SK-N-SH treated with all-trans-retinoic acid at 6 μM for 48 hours (cell line): ENCODE data around the gene SELENOF.

ENCODE experiments used
- ATAC-seq: fragments of 200-7000 bp; cut with Tn5 transposase; 3 replicates; pipeline ENCODE4 v1.9.1; 2020; ENCODE audit warnings: mild to moderate bottlenecking, moderate library complexity
- ARNTL ChIP-seq: fragments of 450-650 bp; formaldehyde crosslinking; IDR thresholded peaks from 2 replicates; pipeline ENCODE4 v1.5.0; 2020; ENCODE audit warnings: low read depth, mild to moderate bottlenecking, moderate library complexity, borderline replicate concordance
- CSDC2 ChIP-seq: fragments of 250-450 bp; sonication (Bioruptor Pico); IDR thresholded peaks from 2 replicates; pipeline ENCODE4 v1.5.0; 2020; ENCODE audit warnings: mild to moderate bottlenecking, moderate library complexity
- ESRRG ChIP-seq: fragments of 250-450 bp; sonication (Bioruptor Pico); IDR thresholded peaks from 2 replicates; pipeline ENCODE4 v1.6.1; 2021; ENCODE audit warnings: mild to moderate bottlenecking
- GLIS3 ChIP-seq: fragments of 250-450 bp; sonication (Bioruptor Pico); IDR thresholded peaks from 2 replicates; pipeline ENCODE4 v1.5.0; 2020; ENCODE audit warnings: mild to moderate bottlenecking, moderate library complexity
- ISL1 ChIP-seq: fragments of 250-450 bp; sonication (Bioruptor Pico); IDR thresholded peaks from 2 replicates; pipeline ENCODE4 v2.1.2; 2022; ENCODE audit warnings: mild to moderate bottlenecking, moderate library complexity
- OSR1 ChIP-seq: fragments of 250-450 bp; sonication (Bioruptor Pico); IDR thresholded peaks from 2 replicates; pipeline ENCODE4 v1.8.0; 2022; ENCODE audit warnings: moderate library complexity, mild to moderate bottlenecking, inconsistent platforms
- PPARA ChIP-seq: fragments of 250-450 bp; sonication (Bioruptor Pico); IDR thresholded peaks from 2 replicates; pipeline ENCODE4 v1.5.0; 2020; ENCODE audit warnings: mild to moderate bottlenecking, borderline replicate concordance
- RARB ChIP-seq: fragments of 250-450 bp; sonication (Bioruptor Pico); IDR thresholded peaks from 2 replicates; pipeline ENCODE4 v1.8.0; 2021; ENCODE audit warnings: mild to moderate bottlenecking, moderate library complexity
- TCF4 ChIP-seq: fragments of 250-450 bp; sonication (Bioruptor Pico); IDR thresholded peaks from 2 replicates; pipeline ENCODE4 v1.8.0; 2021; ENCODE audit warnings: mild to moderate bottlenecking, moderate library complexity, borderline replicate concordance
- ZC3H10 ChIP-seq: fragments of 250-450 bp; sonication (Bioruptor Pico); IDR thresholded peaks from 2 replicates; pipeline ENCODE4 v1.5.1; 2021; ENCODE audit warnings: mild to moderate bottlenecking, moderate library complexity
- ZFP3 ChIP-seq: fragments of 250-450 bp; sonication (Bioruptor Pico); IDR thresholded peaks from 2 replicates; pipeline ENCODE4 v1.5.0; 2020; ENCODE audit warnings: mild to moderate bottlenecking, moderate library complexity
- ZFP30 ChIP-seq: fragments of 450-650 bp; formaldehyde crosslinking; IDR thresholded peaks from 2 replicates; pipeline ENCODE4 v1.5.0; 2022; ENCODE audit warnings: mild to moderate bottlenecking, moderate library complexity
- ZNF565 ChIP-seq: fragments of 450-650 bp; formaldehyde crosslinking; conservative IDR thresholded peaks from 2 replicates; pipeline ENCODE4 v1.5.0; 2020; ENCODE audit warnings: low read depth, mild to moderate bottlenecking, moderate library complexity
- ZNF70 ChIP-seq: fragments of 450-650 bp; formaldehyde crosslinking; IDR thresholded peaks from 2 replicates; pipeline ENCODE4 v1.5.0; 2020; ENCODE audit warnings: mild to moderate bottlenecking, moderate library complexity
- ZNF8 ChIP-seq: fragments of 450-650 bp; formaldehyde crosslinking; IDR thresholded peaks from 2 replicates; pipeline ENCODE4 v1.5.0; 2020; ENCODE audit warnings: mild to moderate bottlenecking, moderate library complexity
- TF ChIP-seq, protein P1 (sequence below): fragments of 250-450 bp; sonication (Bioruptor Pico); IDR thresholded peaks from 2 replicates; pipeline ENCODE4 v1.8.0; 2021; ENCODE audit warnings: low read depth, mild to moderate bottlenecking, moderate library complexity, borderline replicate concordance
- TF ChIP-seq, protein P2 (sequence below): fragments of 250-450 bp; sonication (Bioruptor Pico); IDR thresholded peaks from 2 replicates; pipeline ENCODE4 v1.5.0; 2020; ENCODE audit warnings: mild to moderate bottlenecking, moderate library complexity
- TF ChIP-seq, protein P3 (sequence below): fragments of 250-450 bp; sonication (Bioruptor Pico); IDR thresholded peaks from 2 replicates; pipeline ENCODE4 v1.5.1; 2020; ENCODE audit warnings: low read depth, mild to moderate bottlenecking, moderate library complexity
- TF ChIP-seq, protein P4 (sequence below): fragments of 250-450 bp; sonication (Bioruptor Pico); IDR thresholded peaks from 2 replicates; pipeline ENCODE4 v1.5.1; 2021; ENCODE audit warnings: mild to moderate bottlenecking, moderate library complexity
- TF ChIP-seq, protein P5 (sequence below): fragments of 250-450 bp; sonication (Bioruptor Pico); IDR thresholded peaks from 2 replicates; pipeline ENCODE4 v1.8.0; 2020; ENCODE audit warnings: mild to moderate bottlenecking, moderate library complexity, borderline replicate concordance

Gene SELENOF

DNA sequence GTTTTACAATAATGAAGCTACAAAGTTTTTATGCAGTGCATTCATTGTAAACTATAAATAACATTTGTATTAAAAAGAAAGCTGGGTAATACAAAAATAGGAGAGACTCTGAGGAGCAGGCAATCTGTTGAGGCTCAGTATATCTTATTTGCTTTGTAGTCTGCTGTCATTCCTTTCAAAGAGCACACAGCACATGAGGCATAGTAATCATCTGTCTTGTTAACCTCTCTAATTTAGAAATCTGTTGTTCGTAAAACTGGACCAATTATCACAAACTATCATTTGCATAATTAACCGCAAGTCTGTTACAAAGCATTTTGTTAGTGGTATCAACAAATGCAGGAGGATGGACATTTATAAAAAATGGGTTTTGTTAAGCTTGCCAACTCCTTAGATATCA lies 51.0 kb downstream of the SELENOF start:
- no peak for ATAC-seq
- TF ChIP-seq, protein P1, sequence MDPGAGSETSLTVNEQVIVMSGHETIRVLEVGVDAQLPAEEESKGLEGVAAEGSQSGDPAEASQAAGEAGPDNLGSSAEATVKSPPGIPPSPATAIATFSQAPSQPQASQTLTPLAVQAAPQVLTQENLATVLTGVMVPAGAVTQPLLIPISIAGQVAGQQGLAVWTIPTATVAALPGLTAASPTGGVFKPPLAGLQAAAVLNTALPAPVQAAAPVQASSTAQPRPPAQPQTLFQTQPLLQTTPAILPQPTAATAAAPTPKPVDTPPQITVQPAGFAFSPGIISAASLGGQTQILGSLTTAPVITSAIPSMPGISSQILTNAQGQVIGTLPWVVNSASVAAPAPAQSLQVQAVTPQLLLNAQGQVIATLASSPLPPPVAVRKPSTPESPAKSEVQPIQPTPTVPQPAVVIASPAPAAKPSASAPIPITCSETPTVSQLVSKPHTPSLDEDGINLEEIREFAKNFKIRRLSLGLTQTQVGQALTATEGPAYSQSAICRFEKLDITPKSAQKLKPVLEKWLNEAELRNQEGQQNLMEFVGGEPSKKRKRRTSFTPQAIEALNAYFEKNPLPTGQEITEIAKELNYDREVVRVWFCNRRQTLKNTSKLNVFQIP (CRISPR knock-in tag): no peak
- TF ChIP-seq, protein P2, sequence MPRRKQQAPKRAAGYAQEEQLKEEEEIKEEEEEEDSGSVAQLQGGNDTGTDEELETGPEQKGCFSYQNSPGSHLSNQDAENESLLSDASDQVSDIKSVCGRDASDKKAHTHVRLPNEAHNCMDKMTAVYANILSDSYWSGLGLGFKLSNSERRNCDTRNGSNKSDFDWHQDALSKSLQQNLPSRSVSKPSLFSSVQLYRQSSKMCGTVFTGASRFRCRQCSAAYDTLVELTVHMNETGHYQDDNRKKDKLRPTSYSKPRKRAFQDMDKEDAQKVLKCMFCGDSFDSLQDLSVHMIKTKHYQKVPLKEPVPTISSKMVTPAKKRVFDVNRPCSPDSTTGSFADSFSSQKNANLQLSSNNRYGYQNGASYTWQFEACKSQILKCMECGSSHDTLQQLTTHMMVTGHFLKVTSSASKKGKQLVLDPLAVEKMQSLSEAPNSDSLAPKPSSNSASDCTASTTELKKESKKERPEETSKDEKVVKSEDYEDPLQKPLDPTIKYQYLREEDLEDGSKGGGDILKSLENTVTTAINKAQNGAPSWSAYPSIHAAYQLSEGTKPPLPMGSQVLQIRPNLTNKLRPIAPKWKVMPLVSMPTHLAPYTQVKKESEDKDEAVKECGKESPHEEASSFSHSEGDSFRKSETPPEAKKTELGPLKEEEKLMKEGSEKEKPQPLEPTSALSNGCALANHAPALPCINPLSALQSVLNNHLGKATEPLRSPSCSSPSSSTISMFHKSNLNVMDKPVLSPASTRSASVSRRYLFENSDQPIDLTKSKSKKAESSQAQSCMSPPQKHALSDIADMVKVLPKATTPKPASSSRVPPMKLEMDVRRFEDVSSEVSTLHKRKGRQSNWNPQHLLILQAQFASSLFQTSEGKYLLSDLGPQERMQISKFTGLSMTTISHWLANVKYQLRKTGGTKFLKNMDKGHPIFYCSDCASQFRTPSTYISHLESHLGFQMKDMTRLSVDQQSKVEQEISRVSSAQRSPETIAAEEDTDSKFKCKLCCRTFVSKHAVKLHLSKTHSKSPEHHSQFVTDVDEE (CRISPR knock-in tag): no peak
- no peak for TF ChIP-seq ISL1 (CRISPR knock-in tag)
- TF ChIP-seq ESRRG: no peak
- TF ChIP-seq ZNF565 (CRISPR knock-in tag): no peak
- TF ChIP-seq ZNF70 (CRISPR knock-in tag): no peak
- no peak for TF ChIP-seq OSR1 (CRISPR knock-in tag)
- TF ChIP-seq, protein P3, sequence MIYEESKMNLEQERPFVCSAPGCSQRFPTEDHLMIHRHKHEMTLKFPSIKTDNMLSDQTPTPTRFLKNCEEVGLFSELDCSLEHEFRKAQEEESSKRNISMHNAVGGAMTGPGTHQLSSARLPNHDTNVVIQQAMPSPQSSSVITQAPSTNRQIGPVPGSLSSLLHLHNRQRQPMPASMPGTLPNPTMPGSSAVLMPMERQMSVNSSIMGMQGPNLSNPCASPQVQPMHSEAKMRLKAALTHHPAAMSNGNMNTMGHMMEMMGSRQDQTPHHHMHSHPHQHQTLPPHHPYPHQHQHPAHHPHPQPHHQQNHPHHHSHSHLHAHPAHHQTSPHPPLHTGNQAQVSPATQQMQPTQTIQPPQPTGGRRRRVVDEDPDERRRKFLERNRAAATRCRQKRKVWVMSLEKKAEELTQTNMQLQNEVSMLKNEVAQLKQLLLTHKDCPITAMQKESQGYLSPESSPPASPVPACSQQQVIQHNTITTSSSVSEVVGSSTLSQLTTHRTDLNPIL: no peak
- no peak for TF ChIP-seq ZFP30
- TF ChIP-seq, protein P4, sequence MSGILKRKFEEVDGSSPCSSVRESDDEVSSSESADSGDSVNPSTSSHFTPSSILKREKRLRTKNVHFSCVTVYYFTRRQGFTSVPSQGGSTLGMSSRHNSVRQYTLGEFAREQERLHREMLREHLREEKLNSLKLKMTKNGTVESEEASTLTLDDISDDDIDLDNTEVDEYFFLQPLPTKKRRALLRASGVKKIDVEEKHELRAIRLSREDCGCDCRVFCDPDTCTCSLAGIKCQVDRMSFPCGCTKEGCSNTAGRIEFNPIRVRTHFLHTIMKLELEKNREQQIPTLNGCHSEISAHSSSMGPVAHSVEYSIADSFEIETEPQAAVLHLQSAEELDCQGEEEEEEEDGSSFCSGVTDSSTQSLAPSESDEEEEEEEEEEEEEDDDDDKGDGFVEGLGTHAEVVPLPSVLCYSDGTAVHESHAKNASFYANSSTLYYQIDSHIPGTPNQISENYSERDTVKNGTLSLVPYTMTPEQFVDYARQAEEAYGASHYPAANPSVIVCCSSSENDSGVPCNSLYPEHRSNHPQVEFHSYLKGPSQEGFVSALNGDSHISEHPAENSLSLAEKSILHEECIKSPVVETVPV (CRISPR knock-in tag): no peak

DNA sequence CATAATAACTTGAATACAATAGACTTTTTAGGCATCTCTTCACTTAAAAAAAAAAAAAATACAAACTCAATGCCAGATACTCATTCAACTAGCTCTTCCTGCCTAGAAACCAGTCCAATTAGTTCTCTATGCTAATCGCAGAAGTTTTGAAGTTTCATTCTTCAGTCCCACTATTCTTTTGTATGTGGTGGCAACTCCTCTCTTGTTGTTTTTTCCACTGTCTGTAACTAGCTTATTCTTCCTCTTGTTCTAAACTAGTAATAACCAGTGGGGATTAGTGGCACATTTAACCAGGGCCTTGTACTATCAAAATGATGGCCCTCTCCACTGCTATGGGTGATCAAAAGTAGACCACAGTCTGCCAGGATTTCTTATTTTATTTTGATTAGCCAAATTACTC lies 52.5 kb downstream of the SELENOF start:
- TF ChIP-seq ZNF565 (CRISPR knock-in tag) (no peak), ZNF8 (CRISPR knock-in tag) (no peak), ZFP3 (CRISPR knock-in tag) (no peak)
- TF ChIP-seq, protein P1 (CRISPR knock-in tag): no peak

DNA sequence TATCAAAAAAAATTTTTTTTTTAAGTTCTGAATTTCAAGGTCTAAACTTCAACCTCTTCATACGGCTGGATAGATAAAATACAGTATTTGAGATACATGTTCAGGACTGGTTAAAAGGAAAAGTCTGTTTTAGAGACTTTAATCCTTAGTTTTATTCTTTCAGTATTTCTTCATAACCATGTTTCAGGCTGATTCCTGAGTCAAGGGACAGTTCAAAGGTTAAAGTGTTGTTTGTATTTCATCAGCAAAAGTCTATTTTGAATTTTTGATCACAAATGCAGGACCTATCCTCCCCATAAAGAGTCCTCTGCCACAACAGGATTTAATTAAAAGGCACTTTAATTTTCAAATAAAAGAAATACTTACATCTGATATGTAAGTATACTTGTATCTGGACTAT lies 53.5 kb downstream of the SELENOF start:
- no peak for ATAC-seq
- no peak for TF ChIP-seq TCF4 (CRISPR knock-in tag)
- no peak for TF ChIP-seq ZC3H10 (CRISPR knock-in tag)
- no peak for TF ChIP-seq CSDC2 (CRISPR knock-in tag)
- TF ChIP-seq, protein P4 (CRISPR knock-in tag): no peak
- TF ChIP-seq, protein P1 (CRISPR knock-in tag): no peak
- no peak for TF ChIP-seq GLIS3 (CRISPR knock-in tag)
- TF ChIP-seq PPARA (CRISPR knock-in tag): no peak
- TF ChIP-seq ZFP3 (CRISPR knock-in tag): no peak
- no peak for TF ChIP-seq OSR1 (CRISPR knock-in tag)
- no peak for TF ChIP-seq ZNF565 (CRISPR knock-in tag)
- TF ChIP-seq, protein P2 (CRISPR knock-in tag): no peak
- TF ChIP-seq, protein P5, sequence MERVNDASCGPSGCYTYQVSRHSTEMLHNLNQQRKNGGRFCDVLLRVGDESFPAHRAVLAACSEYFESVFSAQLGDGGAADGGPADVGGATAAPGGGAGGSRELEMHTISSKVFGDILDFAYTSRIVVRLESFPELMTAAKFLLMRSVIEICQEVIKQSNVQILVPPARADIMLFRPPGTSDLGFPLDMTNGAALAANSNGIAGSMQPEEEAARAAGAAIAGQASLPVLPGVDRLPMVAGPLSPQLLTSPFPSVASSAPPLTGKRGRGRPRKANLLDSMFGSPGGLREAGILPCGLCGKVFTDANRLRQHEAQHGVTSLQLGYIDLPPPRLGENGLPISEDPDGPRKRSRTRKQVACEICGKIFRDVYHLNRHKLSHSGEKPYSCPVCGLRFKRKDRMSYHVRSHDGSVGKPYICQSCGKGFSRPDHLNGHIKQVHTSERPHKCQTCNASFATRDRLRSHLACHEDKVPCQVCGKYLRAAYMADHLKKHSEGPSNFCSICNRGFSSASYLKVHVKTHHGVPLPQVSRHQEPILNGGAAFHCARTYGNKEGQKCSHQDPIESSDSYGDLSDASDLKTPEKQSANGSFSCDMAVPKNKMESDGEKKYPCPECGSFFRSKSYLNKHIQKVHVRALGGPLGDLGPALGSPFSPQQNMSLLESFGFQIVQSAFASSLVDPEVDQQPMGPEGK (CRISPR knock-in tag): no peak
- TF ChIP-seq ARNTL (CRISPR knock-in tag): no peak
- TF ChIP-seq ZNF8 (CRISPR knock-in tag): no peak
- no peak for TF ChIP-seq RARB (CRISPR knock-in tag)
- no peak for TF ChIP-seq ZNF70 (CRISPR knock-in tag)
- TF ChIP-seq ZFP30: no peak

More for the DNA sequence above, 52.5 kb downstream of the SELENOF start:
- no peak for ATAC-seq
